HepG2 (cell line): ENCODE results near the gene EEF1A1.

ENCODE experiments used
- CTCF ChIP-seq: sonication (generic); formaldehyde crosslinking; IDR thresholded peaks from 2 replicates; pipeline ENCODE4 v1.5.0; 2020; ENCODE audit warnings: mild to moderate bottlenecking, missing genetic modification reagents, moderate library complexity
- EP300 ChIP-seq, 3 experiments: sonication (generic) in 1 of 3; formaldehyde crosslinking in 1 of 3; IDR thresholded peaks; 2 replicates each; pipeline versions ENCODE4 v1.5.1 to v1.6.1; 2011 to 2020; ENCODE audit warnings: low read depth in 2 of 3, low read length in 2 of 3, borderline replicate concordance in 1 of 3, improper control_type of control experiment in 1 of 3, mild to moderate bottlenecking in 1 of 3, missing genetic modification reagents in 1 of 3, moderate library complexity in 1 of 3
- EZH2 ChIP-seq: conservative IDR thresholded peaks from 2 replicates; pipeline ENCODE4 v1.6.1; 2012; ENCODE audit warnings: mild to moderate bottlenecking, low read depth, low read length, moderate library complexity
- MAX ChIP-seq: IDR thresholded peaks from 2 replicates; pipeline ENCODE4 v1.6.1; 2012; ENCODE audit warnings: inconsistent platforms
- SMAD3 ChIP-seq: sonication (generic); formaldehyde crosslinking; IDR thresholded peaks from 2 replicates; pipeline ENCODE4 v1.4.0; 2020; ENCODE audit warnings: missing genetic modification reagents
- ZBTB33 ChIP-seq: sonication (generic); formaldehyde crosslinking; IDR thresholded peaks from 2 replicates; pipeline ENCODE4 v1.4.0; 2020; ENCODE audit warnings: missing genetic modification reagents
- ZNF329 ChIP-seq: sonication (generic); formaldehyde crosslinking; IDR thresholded peaks from 2 replicates; pipeline ENCODE4 v1.9.0; 2021; ENCODE audit warnings: low read depth, mild to moderate bottlenecking, missing genetic modification reagents

GRCh38 chr6:73519926-73520687 is 725 bp downstream of the EEF1A1 start:
- TF ChIP-seq ZBTB33 (CRISPR knock-in tag) (no peak), MAX (no peak), CTCF (CRISPR knock-in tag) (no peak), EP300 (IDR thresholded peaks at IDR 0.05; ENCODE audit: low read depth in 2 of 2, low read length in 2 of 2) (no peak), EP300 (CRISPR knock-in tag; IDR thresholded peaks at IDR 0.05; ENCODE audit: borderline replicate concordance) (no peak), ZNF329 (CRISPR knock-in tag) (no peak), SMAD3 (CRISPR knock-in tag) (no peak), EZH2 (no peak)
